Keratinocyte (primary cell): Measurements from ENCODE around the gene ICE2. TPM values are rescaled to one million over a fixed set of nuclear protein-coding genes. Genes with fewer than 3 reads are reported as not detected.

Experiments
- DNase-seq: peaks from one replicate; pipeline ENCODE4 v3.0.0-alpha.2; 2011; ENCODE audit warnings: low read depth, missing footprints, low spot score
- FAIRE-seq: peaks from 2 replicates; lab custom pipeline; 2011; peaks lifted over from hg19 to GRCh38; lab: Jason Lieb, UNC
- H2AFZ ChIP-seq: 2 replicates; pipeline ENCODE4 v1.6.0; 2012; ENCODE audit warnings: low read length, control low read depth, inconsistent platforms; ENCODE audit not compliant: control insufficient read depth
- H3K27ac ChIP-seq: 2 replicates; pipeline ENCODE4 v1.5.1; 2011; ENCODE audit warnings: low read length; ENCODE audit not compliant: control insufficient read depth, insufficient read depth
- H3K27me3 ChIP-seq: 3 replicates; pipeline ENCODE4 v1.6.0; 2011; ENCODE audit warnings: low read length; ENCODE audit not compliant: control insufficient read depth, insufficient read depth; ENCODE audit errors: extremely low read depth
- H3K36me3 ChIP-seq, 2 experiments: 2 replicates in 1 of 2; 3 replicates in 1 of 2; pipeline ENCODE4 v1.5.1; 2011; ENCODE audit warnings: low read length in 2 of 2, mild to moderate bottlenecking in 1 of 2; ENCODE audit not compliant: control insufficient read depth in 2 of 2, insufficient read depth in 2 of 2; ENCODE audit errors: extremely low read depth in 1 of 2
- H3K4me1 ChIP-seq: 3 replicates; pipeline ENCODE4 v1.5.1; 2011; ENCODE audit warnings: low read length; ENCODE audit not compliant: control insufficient read depth, insufficient read depth; ENCODE audit errors: extremely low read depth
- H3K4me2 ChIP-seq: 3 replicates; pipeline ENCODE4 v1.6.0; 2011; ENCODE audit warnings: low read depth, low read length; ENCODE audit not compliant: control insufficient read depth, insufficient read depth; ENCODE audit errors: extremely low read depth
- H3K4me3 ChIP-seq, 3 experiments: fragments of 200-600 bp in 1 of 3; sonication (generic) in 1 of 3; 2 replicates in 2 of 3; 3 replicates in 1 of 3; pipeline ENCODE4 v1.5.1; 2011 to 2016; ENCODE audit warnings: low read length in 3 of 3, mild to moderate bottlenecking in 3 of 3, control low read depth in 2 of 3, inconsistent platforms in 1 of 3, low read depth in 1 of 3, mixed read lengths in 1 of 3, mixed run types in 1 of 3, moderate library complexity in 1 of 3; ENCODE audit not compliant: control insufficient read depth in 2 of 3, insufficient read depth in 2 of 3; ENCODE audit errors: extremely low read depth in 1 of 3
- H3K79me2 ChIP-seq: 2 replicates; pipeline ENCODE4 v1.6.0; 2012; ENCODE audit warnings: low read length; ENCODE audit not compliant: control insufficient read depth, insufficient read depth
- H3K9ac ChIP-seq: 3 replicates; pipeline ENCODE4 v1.6.0; 2011; ENCODE audit warnings: low read length; ENCODE audit not compliant: control insufficient read depth, insufficient read depth; ENCODE audit errors: extremely low read depth
- H3K9me1 ChIP-seq: 3 replicates; pipeline ENCODE4 v1.6.0; 2011; ENCODE audit warnings: low read length; ENCODE audit not compliant: control insufficient read depth, insufficient read depth; ENCODE audit errors: extremely low read depth
- H3K9me3 ChIP-seq: 2 replicates; pipeline ENCODE4 v1.5.1; 2012; ENCODE audit warnings: low read depth, low read length; ENCODE audit not compliant: control insufficient read depth
- H4K20me1 ChIP-seq: 3 replicates; pipeline ENCODE4 v1.6.0; 2011; ENCODE audit warnings: low read length; ENCODE audit not compliant: control insufficient read depth, insufficient read depth; ENCODE audit errors: extremely low read depth
- CTCF ChIP-seq, 3 experiments: IDR thresholded peaks in 1 of 3; conservative IDR thresholded peaks in 1 of 3; optimal IDR thresholded peaks in 1 of 3; 2 replicates in 2 of 3; 3 replicates in 1 of 3; pipeline versions ENCODE3 to v1.5.1; 2011; ENCODE audit warnings: low read length in 3 of 3, mild to moderate bottlenecking in 3 of 3, moderate library complexity in 2 of 3, control low read depth in 1 of 3, inconsistent platforms in 1 of 3; ENCODE audit not compliant: insufficient read depth in 2 of 3; ENCODE audit errors: extremely low read depth in 1 of 3
- EZH2 ChIP-seq: IDR thresholded peaks from one replicate; pipeline ENCODE4 v1.6.1; 2012; ENCODE audit warnings: inconsistent platforms, mild to moderate bottlenecking, low read length, moderate library complexity
- dilution Hi-C: fragments of 300-500 bp; cut with MboI; formaldehyde crosslinking; loops from one replicate; pipeline ENCODE4 v1.7.0; 2020; ENCODE audit warnings: low sequenced_read_pairs; ENCODE audit not compliant: extremely low pct_ligation_motif_present
- polyA plus RNA-seq, 5 experiments: library from polyadenylated mRNA; depleted of rRNA in 3 of 5; stranded (reverse) in 3 of 5; stranded (forward) in 1 of 5; unstranded in 1 of 5; fragments of >200 nt; gene quantifications; 1 replicate in 1 of 5; 2 replicates in 3 of 5; 3 replicates in 1 of 5; pipeline versions ENCODE4 v1.2.1 to v1.2.3, GENCODE V29; 2011 to 2012; ENCODE audit warnings: missing spikeins in 2 of 5, low read depth in 1 of 5, low replicate concordance in 1 of 5

Gene ICE2
- polyA plus RNA-seq, 1 donor (not counting 4 experiments of a cell fraction or from before 2014, with no cell fraction given) = 34.1 TPM

- FAIRE-seq (no peak), DNase-seq (no peak)
- no peaks in the 10 kb centered on the region for H3K27me3 ChIP-seq
- no peak overlapping the region for H3K4me2 ChIP-seq
- TF ChIP-seq EZH2 (no peak), CTCF (optimal IDR thresholded peaks at IDR 0.05 in 1 of 3, IDR thresholded peaks at IDR 0.05 in 1 of 3, conservative IDR thresholded peaks at IDR 0.05 in 1 of 3; ENCODE audit: extremely low read depth in 1 of 3, insufficient read depth in 2 of 3, low read length in 3 of 3) (no peak)
- peaks cover 0 to 5% of the 10 kb centered on the region in 2 experiments for H3K36me3 ChIP-seq
- no peaks in the 10 kb centered on the region for H3K9me3 ChIP-seq
- H3K4me1 ChIP-seq = peaks cover 26% of the 10 kb centered on the region
- no peak overlapping the region for H3K9ac ChIP-seq
- dilution Hi-C loops = no loop called here
- H4K20me1 ChIP-seq = no peaks in the 10 kb centered on the region
- H3K9me1 ChIP-seq = no peaks in the 10 kb centered on the region
- no peak overlapping the region for H3K27ac ChIP-seq
- peaks cover 30% of the 10 kb centered on the region for H3K79me2 ChIP-seq
- H3K4me3 ChIP-seq = no peak overlapping the region
- H2AFZ ChIP-seq = no peak overlapping the region
Measured at GRCh38 chr15:60480888-60481287, 1.9 kb upstream of the ICE2 start.

GRCh38 chr15:60480149-60480548 is 1.2 kb upstream of the ICE2 start:
- Histone ChIP-seq H3K79me2 (peaks cover 30% of the 10 kb centered on the region), H3K4me2 (no peak overlapping the region), H3K9ac (no peak overlapping the region), H3K4me3 (no peak overlapping the region), H2AFZ (no peak overlapping the region), H3K27ac (no peak overlapping the region), H3K27me3 (no peaks in the 10 kb centered on the region), H4K20me1 (no peaks in the 10 kb centered on the region), H3K36me3 (peaks cover 0 to 5% of the 10 kb centered on the region in 2 experiments), H3K9me1 (no peaks in the 10 kb centered on the region), H3K9me3 (no peaks in the 10 kb centered on the region), H3K4me1 (peaks cover 26% of the 10 kb centered on the region)
- DNase-seq = no peak
- TF ChIP-seq EZH2 (no peak), CTCF (optimal IDR thresholded peaks at IDR 0.05 in 1 of 3, IDR thresholded peaks at IDR 0.05 in 1 of 3, conservative IDR thresholded peaks at IDR 0.05 in 1 of 3; ENCODE audit: extremely low read depth in 1 of 3, insufficient read depth in 2 of 3, low read length in 3 of 3) (no peak)
- dilution Hi-C loops = no loop called here
- FAIRE-seq = no peak
